Measurements from ENCODE around the gene MYLK3.

DNA sequence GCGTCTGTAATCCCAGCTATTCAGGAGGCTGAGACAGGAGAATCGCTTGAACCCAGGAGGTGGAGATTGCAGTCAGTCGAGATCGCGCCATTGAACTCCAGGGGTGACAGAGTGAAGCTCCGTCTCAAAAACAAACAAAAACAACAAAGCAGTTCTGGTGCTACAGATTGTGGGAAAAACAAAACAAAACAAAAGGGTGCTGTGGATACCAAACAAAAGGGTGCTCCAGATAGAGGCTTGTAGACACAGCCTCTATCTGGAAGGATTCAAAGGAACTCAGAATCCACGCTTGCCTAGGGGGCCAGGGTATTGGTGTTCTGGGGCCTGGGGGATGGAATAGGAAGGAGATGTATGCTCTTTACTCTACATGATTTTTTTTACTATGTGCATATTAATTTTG is 2.5 kb downstream of the MYLK3 start:
- TF ChIP-seq, protein P1, sequence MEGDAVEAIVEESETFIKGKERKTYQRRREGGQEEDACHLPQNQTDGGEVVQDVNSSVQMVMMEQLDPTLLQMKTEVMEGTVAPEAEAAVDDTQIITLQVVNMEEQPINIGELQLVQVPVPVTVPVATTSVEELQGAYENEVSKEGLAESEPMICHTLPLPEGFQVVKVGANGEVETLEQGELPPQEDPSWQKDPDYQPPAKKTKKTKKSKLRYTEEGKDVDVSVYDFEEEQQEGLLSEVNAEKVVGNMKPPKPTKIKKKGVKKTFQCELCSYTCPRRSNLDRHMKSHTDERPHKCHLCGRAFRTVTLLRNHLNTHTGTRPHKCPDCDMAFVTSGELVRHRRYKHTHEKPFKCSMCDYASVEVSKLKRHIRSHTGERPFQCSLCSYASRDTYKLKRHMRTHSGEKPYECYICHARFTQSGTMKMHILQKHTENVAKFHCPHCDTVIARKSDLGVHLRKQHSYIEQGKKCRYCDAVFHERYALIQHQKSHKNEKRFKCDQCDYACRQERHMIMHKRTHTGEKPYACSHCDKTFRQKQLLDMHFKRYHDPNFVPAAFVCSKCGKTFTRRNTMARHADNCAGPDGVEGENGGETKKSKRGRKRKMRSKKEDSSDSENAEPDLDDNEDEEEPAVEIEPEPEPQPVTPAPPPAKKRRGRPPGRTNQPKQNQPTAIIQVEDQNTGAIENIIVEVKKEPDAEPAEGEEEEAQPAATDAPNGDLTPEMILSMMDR (IDR thresholded peaks at IDR 0.05) = no peak
- no peak for TF ChIP-seq POLR2A (IDR thresholded peaks at IDR 0.05)

Measured in vagina (tissue), 2 donors.